H1 (cell line): ENCODE measurements around the gene FOXN1.

Source experiments
- CTBP2 ChIP-seq: IDR thresholded peaks from 2 replicates; pipeline ENCODE4 v1.7.0; 2011; ENCODE audit warnings: borderline replicate concordance, mild to moderate bottlenecking, moderate library complexity, mixed read lengths, low read length; ENCODE audit not compliant: insufficient read depth, insufficient read length
- CTCF ChIP-seq, 3 experiments: IDR thresholded peaks; 1 replicate in 2 of 3; 2 replicates in 1 of 3; pipeline versions ENCODE4 v1.5.1 to v1.6.1; 2011; ENCODE audit warnings: low read length in 3 of 3, mild to moderate bottlenecking in 3 of 3, inconsistent platforms in 2 of 3, low read depth in 1 of 3, moderate library complexity in 1 of 3; ENCODE audit not compliant: insufficient read depth in 1 of 3; ENCODE audit errors: control extremely low read depth in 1 of 3
- EGR1 ChIP-seq: IDR thresholded peaks from 2 replicates; pipeline ENCODE4 v1.6.1; 2011; ENCODE audit warnings: low read depth, low read length, borderline replicate concordance
- GTF2F1 ChIP-seq: IDR thresholded peaks from 2 replicates; pipeline ENCODE4 v1.6.1; 2012; ENCODE audit warnings: low read depth, low read length, improper control_type of control experiment, borderline replicate concordance
- SP1 ChIP-seq: IDR thresholded peaks from 2 replicates; pipeline ENCODE4 v1.6.1; 2011; ENCODE audit warnings: low read depth, low read length

GRCh38 chr17:28580959-28581358 is 74.8 kb downstream of the FOXN1 start:
- no peak for TF ChIP-seq GTF2F1
- no peak for TF ChIP-seq SP1
- no peak for TF ChIP-seq CTCF (IDR thresholded peaks at IDR 0.05; ENCODE audit: control extremely low read depth in 1 of 3, insufficient read depth in 1 of 3, low read depth in 1 of 3, low read length in 3 of 3)
- TF ChIP-seq CTBP2: no peak
- no peak for TF ChIP-seq EGR1
